Measurements from ENCODE around the gene ANO9. TPM values are rescaled to one million over a fixed set of nuclear protein-coding genes. Genes with fewer than 3 reads are reported as not detected.
"Not testable (repeated sequence)": the region's sequence is repeated elsewhere in the genome, so short reads cannot be mapped to it uniquely, and the experiment has no call there.

Gene ANO9
- total and polyA plus RNA-seq, 4 donors, result 0.10 to 0.53 (median 0.22) TPM; not detected in 1

- Histone ChIP-seq H3K4me1 (ENCODE audit: control insufficient read depth, insufficient read depth, low read length) (peaks cover 10% of the 10 kb centered on the region), H3K36me3 (ENCODE audit: control insufficient read depth, insufficient read depth, low read length) (no peaks in the 10 kb centered on the region), H3K9me3 (ENCODE audit: control insufficient read depth, insufficient read depth, low read length) (no peaks in the 10 kb centered on the region), H3K27me3 (ENCODE audit: control insufficient read depth, insufficient read depth, low read length) (no peaks in the 10 kb centered on the region), H3K27ac (ENCODE audit: low read depth, low read length) (no peak overlapping the region), H3K4me3 (ENCODE audit: low read depth, low read length) (no peak overlapping the region)
- 85% methylated on average over 26 of the region's 36 CpGs for WGBS (ENCODE audit: insufficient coverage)
- DNase-seq (ENCODE audit: low read depth in 4 of 6, low spot score in 6 of 6), result no peak
Measured at GRCh38 chr11:392102-392777, 49.6 kb downstream of the ANO9 start.

- Histone ChIP-seq H3K27me3 (ENCODE audit: control insufficient read depth, insufficient read depth, low read length) (no peaks in the 10 kb centered on the region), H3K27ac (ENCODE audit: low read depth, low read length) (no peak overlapping the region), H3K9me3 (ENCODE audit: control insufficient read depth, insufficient read depth, low read length) (no peaks in the 10 kb centered on the region), H3K4me3 (ENCODE audit: low read depth, low read length) (no peak overlapping the region), H3K4me1 (ENCODE audit: control insufficient read depth, insufficient read depth, low read length) (peaks cover under 1% of the 10 kb centered on the region), H3K36me3 (ENCODE audit: control insufficient read depth, insufficient read depth, low read length) (no peaks in the 10 kb centered on the region)
- 86% methylated on average over 38 of the region's 38 CpGs for WGBS (ENCODE audit: insufficient coverage)
- DNase-seq (ENCODE audit: low read depth in 4 of 6, low spot score in 6 of 6), result no peak
Measured at GRCh38 chr11:391117-392017, 50.4 kb downstream of the ANO9 start.

- WGBS (ENCODE audit: insufficient coverage), result 34% methylated on average over 3 of the region's 11 CpGs
- Histone ChIP-seq H3K4me3 (ENCODE audit: low read depth, low read length) (no peak overlapping the region), H3K4me1 (ENCODE audit: control insufficient read depth, insufficient read depth, low read length) (no peaks in the 10 kb centered on the region), H3K27me3 (ENCODE audit: control insufficient read depth, insufficient read depth, low read length) (no peaks in the 10 kb centered on the region), H3K36me3 (ENCODE audit: control insufficient read depth, insufficient read depth, low read length) (no peaks in the 10 kb centered on the region), H3K9me3 (ENCODE audit: control insufficient read depth, insufficient read depth, low read length) (peaks cover 2% of the 10 kb centered on the region), H3K27ac (ENCODE audit: low read depth, low read length) (no peak overlapping the region)
- DNase-seq (ENCODE audit: low read depth in 4 of 6, low spot score in 6 of 6), result no peak
Measured at GRCh38 chr11:390175-390574, 51.6 kb downstream of the ANO9 start.

GRCh38 chr11:389369-389768, 52.4 kb downstream of the ANO9 start:
- H3K36me3 ChIP-seq (ENCODE audit: control insufficient read depth, insufficient read depth, low read length); H3K27ac ChIP-seq (ENCODE audit: low read depth, low read length); H3K9me3 ChIP-seq (ENCODE audit: control insufficient read depth, insufficient read depth, low read length); H3K4me3 ChIP-seq (ENCODE audit: low read depth, low read length); H3K4me1 ChIP-seq (ENCODE audit: control insufficient read depth, insufficient read depth, low read length); DNase-seq (ENCODE audit: low read depth in 4 of 6, low spot score in 6 of 6); H3K27me3 ChIP-seq (ENCODE audit: control insufficient read depth, insufficient read depth, low read length): not testable (repeated sequence)
- no CpG with 5 or more reads among the region's 17 CpGs for WGBS (ENCODE audit: insufficient coverage)

- H3K27ac ChIP-seq (ENCODE audit: low read depth, low read length), result no peak overlapping the region
- peaks cover 20% of the 10 kb centered on the region for H3K36me3 ChIP-seq (ENCODE audit: control insufficient read depth, insufficient read depth, low read length)
- no peaks in the 10 kb centered on the region for H3K27me3 ChIP-seq (ENCODE audit: control insufficient read depth, insufficient read depth, low read length)
- H3K4me3 ChIP-seq (ENCODE audit: low read depth, low read length), result no peak overlapping the region
- 68% methylated on average over 4 of the region's 4 CpGs for WGBS (ENCODE audit: insufficient coverage)
- no peak for DNase-seq (ENCODE audit: low read depth in 4 of 6, low spot score in 6 of 6)
- H3K4me1 ChIP-seq (ENCODE audit: control insufficient read depth, insufficient read depth, low read length), result no peaks in the 10 kb centered on the region
- peaks cover 2% of the 10 kb centered on the region for H3K9me3 ChIP-seq (ENCODE audit: control insufficient read depth, insufficient read depth, low read length)
Measured at GRCh38 chr11:387193-387793, 54.5 kb downstream of the ANO9 start.

GRCh38 chr11:386483-386882, 55.3 kb downstream of the ANO9 start:
- H3K4me3 ChIP-seq (ENCODE audit: low read depth, low read length), result no peak overlapping the region
- H3K4me1 ChIP-seq (ENCODE audit: control insufficient read depth, insufficient read depth, low read length), result no peaks in the 10 kb centered on the region
- no peaks in the 10 kb centered on the region for H3K27me3 ChIP-seq (ENCODE audit: control insufficient read depth, insufficient read depth, low read length)
- DNase-seq (ENCODE audit: low read depth in 4 of 6, low spot score in 6 of 6), result no peak
- no peak overlapping the region for H3K27ac ChIP-seq (ENCODE audit: low read depth, low read length)
- peaks cover 2% of the 10 kb centered on the region for H3K9me3 ChIP-seq (ENCODE audit: control insufficient read depth, insufficient read depth, low read length)
- peaks cover 28% of the 10 kb centered on the region for H3K36me3 ChIP-seq (ENCODE audit: control insufficient read depth, insufficient read depth, low read length)
- 82% methylated on average over 5 of the region's 6 CpGs for WGBS (ENCODE audit: insufficient coverage)

- H3K36me3 ChIP-seq (ENCODE audit: control insufficient read depth, insufficient read depth, low read length), result peaks cover 34% of the 10 kb centered on the region
- no peaks in the 10 kb centered on the region for H3K27me3 ChIP-seq (ENCODE audit: control insufficient read depth, insufficient read depth, low read length)
- no peak for DNase-seq (ENCODE audit: low read depth in 4 of 6, low spot score in 6 of 6)
- no peak overlapping the region for H3K27ac ChIP-seq (ENCODE audit: low read depth, low read length)
- H3K4me3 ChIP-seq (ENCODE audit: low read depth, low read length), result no peak overlapping the region
- H3K9me3 ChIP-seq (ENCODE audit: control insufficient read depth, insufficient read depth, low read length), result peaks cover 2% of the 10 kb centered on the region
- 90% methylated on average over 17 of the region's 19 CpGs for WGBS (ENCODE audit: insufficient coverage)
- no peaks in the 10 kb centered on the region for H3K4me1 ChIP-seq (ENCODE audit: control insufficient read depth, insufficient read depth, low read length)
Measured at GRCh38 chr11:385594-386351, 56.0 kb downstream of the ANO9 start.

GRCh38 chr11:384511-384910, 57.3 kb downstream of the ANO9 start:
- DNase-seq (ENCODE audit: low read depth in 4 of 6, low spot score in 6 of 6), result no peak
- peaks cover 2% of the 10 kb centered on the region for H3K9me3 ChIP-seq (ENCODE audit: control insufficient read depth, insufficient read depth, low read length)
- no peaks in the 10 kb centered on the region for H3K27me3 ChIP-seq (ENCODE audit: control insufficient read depth, insufficient read depth, low read length)
- WGBS (ENCODE audit: insufficient coverage), result 87% methylated on average over 11 of the region's 16 CpGs
- H3K4me3 ChIP-seq (ENCODE audit: low read depth, low read length), result no peak overlapping the region
- H3K27ac ChIP-seq (ENCODE audit: low read depth, low read length), result no peak overlapping the region
- H3K4me1 ChIP-seq (ENCODE audit: control insufficient read depth, insufficient read depth, low read length), result no peaks in the 10 kb centered on the region
- H3K36me3 ChIP-seq (ENCODE audit: control insufficient read depth, insufficient read depth, low read length), result peaks cover 47% of the 10 kb centered on the region

GRCh38 chr11:383431-383830, 58.4 kb downstream of the ANO9 start:
- peaks cover 58% of the 10 kb centered on the region for H3K36me3 ChIP-seq (ENCODE audit: control insufficient read depth, insufficient read depth, low read length)
- no peaks in the 10 kb centered on the region for H3K27me3 ChIP-seq (ENCODE audit: control insufficient read depth, insufficient read depth, low read length)
- no peaks in the 10 kb centered on the region for H3K4me1 ChIP-seq (ENCODE audit: control insufficient read depth, insufficient read depth, low read length)
- H3K9me3 ChIP-seq (ENCODE audit: control insufficient read depth, insufficient read depth, low read length), result peaks cover 2% of the 10 kb centered on the region
- H3K4me3 ChIP-seq (ENCODE audit: low read depth, low read length), result no peak overlapping the region
- DNase-seq (ENCODE audit: low read depth in 4 of 6, low spot score in 6 of 6), result no peak
- H3K27ac ChIP-seq (ENCODE audit: low read depth, low read length), result no peak overlapping the region
- WGBS (ENCODE audit: insufficient coverage), result 87% methylated on average over 14 of the region's 14 CpGs

All from spinal cord (tissue), 10 donors.